Mucosa of rectum (tissue), 2 donors: ENCODE measurements around the gene TPPP3.

Source experiments
- H3K27ac ChIP-seq, 2 donors: one replicate each; pipeline ENCODE4 v1.7.0; 2013; ENCODE audit warnings: inconsistent platforms in 2 of 2, low read depth in 2 of 2, low read length in 2 of 2
- H3K27me3 ChIP-seq, 2 donors: one replicate each; pipeline ENCODE4 v1.7.0; 2013; ENCODE audit warnings: low read length in 2 of 2; ENCODE audit not compliant: control insufficient read depth in 2 of 2, insufficient read depth in 2 of 2
- H3K36me3 ChIP-seq, 2 donors: one replicate each; pipeline ENCODE4 v1.7.0; 2013; ENCODE audit warnings: low read length in 2 of 2; ENCODE audit not compliant: control insufficient read depth in 2 of 2, insufficient read depth in 2 of 2
- H3K4me1 ChIP-seq, 2 donors: one replicate each; pipeline ENCODE4 v1.7.0; 2013; ENCODE audit warnings: low read length in 2 of 2, mild to moderate bottlenecking in 1 of 2; ENCODE audit not compliant: control insufficient read depth in 2 of 2, insufficient read depth in 2 of 2
- H3K4me3 ChIP-seq, 2 donors: one replicate each; pipeline ENCODE4 v1.7.0; 2013; ENCODE audit warnings: low read length in 2 of 2
- H3K9ac ChIP-seq, 2 donors: one replicate each; pipeline ENCODE4 v1.7.0; 2013; ENCODE audit warnings: low read length in 2 of 2, low read depth in 1 of 2, mild to moderate bottlenecking in 1 of 2
- H3K9me3 ChIP-seq, 2 donors: one replicate each; pipeline ENCODE4 v1.7.0; 2013; ENCODE audit warnings: low read length in 2 of 2; ENCODE audit not compliant: control insufficient read depth in 2 of 2
- donor health status: healthy.
- donor health status: Normal muscosa, but diverticular disease.

TPPP3 gene

DNA sequence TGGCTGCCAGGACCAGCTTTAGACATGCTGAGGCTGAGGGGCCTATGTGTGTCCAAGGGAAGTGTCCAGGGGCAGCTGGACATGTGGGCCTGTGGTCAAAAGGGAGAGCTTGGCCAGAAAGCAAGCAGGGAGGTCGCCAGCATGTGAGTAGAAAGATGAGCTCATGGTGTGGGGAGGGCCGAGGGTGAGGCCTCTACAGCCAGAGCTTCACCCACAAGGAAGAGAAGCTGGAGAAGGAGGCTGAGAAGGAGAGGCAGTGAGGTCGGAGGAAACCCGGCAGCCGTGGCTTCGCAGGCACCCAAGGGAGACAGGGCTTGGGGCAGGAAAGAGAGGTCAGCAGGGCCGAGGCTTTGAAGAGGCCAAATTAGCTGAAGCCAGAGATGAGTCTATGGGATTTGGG is 33.7 kb upstream of the TPPP3 start:
- no peak overlapping the region for H3K4me3 ChIP-seq
- no peaks in the 10 kb centered on the region for H3K36me3 ChIP-seq
- H3K9ac ChIP-seq, result peak overlapping the region in 1 of 2 donors; percentile 2
- H3K4me1 ChIP-seq, result peaks cover 21 to 27% of the 10 kb centered on the region in 2 donors
- H3K27ac ChIP-seq, result no peak overlapping the region
- H3K9me3 ChIP-seq, result no peaks in the 10 kb centered on the region
- H3K27me3 ChIP-seq, result peaks cover 3 to 4% of the 10 kb centered on the region in 2 donors

DNA sequence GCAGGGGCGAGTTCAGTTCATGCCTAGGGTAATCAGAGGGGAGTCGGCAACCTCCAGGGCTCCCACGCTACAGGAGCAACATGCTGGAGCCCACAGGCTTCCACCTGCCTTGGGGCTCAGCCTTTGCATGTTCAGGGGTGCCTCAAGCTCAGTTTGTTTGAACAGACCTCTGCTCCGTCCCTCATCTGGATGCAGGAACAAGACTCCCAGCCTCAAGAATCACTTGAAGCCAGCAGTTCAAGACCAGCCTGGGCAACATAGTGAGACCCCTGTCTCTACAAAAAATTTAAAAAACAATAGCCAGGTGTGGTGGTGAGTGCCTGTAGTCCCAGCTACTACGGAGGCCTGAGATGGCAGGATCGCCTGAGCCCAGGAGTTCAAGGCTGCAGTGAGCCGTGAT is 32.7 kb upstream of the TPPP3 start:
- Histone ChIP-seq H3K36me3 (no peaks in the 10 kb centered on the region), H3K27ac (no peak overlapping the region), H3K4me3 (no peak overlapping the region), H3K9me3 (no peaks in the 10 kb centered on the region), H3K27me3 (peaks cover 3 to 4% of the 10 kb centered on the region in 2 donors), H3K4me1 (peaks cover 17 to 27% of the 10 kb centered on the region in 2 donors), H3K9ac (no peak overlapping the region)

DNA sequence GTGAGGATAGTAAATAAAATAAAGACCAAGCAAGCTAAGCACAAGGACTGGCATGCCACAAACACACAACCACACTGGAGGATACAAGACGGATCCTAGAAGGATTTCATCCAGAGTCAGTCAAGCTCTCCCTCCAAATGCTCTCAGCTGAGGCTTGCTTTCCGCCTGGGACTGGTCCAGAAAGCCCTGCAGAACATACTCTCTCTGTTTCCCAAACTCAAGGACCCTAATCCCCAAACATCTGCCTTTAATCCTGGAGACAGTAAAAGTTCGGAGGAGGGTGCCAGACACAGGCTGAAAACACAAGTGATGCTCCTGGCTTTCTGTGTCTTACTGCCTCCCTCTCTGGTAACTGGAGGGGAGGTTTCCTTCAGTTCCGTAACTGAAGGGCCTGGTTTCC is 32.3 kb upstream of the TPPP3 start:
- Histone ChIP-seq H3K36me3 (no peaks in the 10 kb centered on the region), H3K9me3 (no peaks in the 10 kb centered on the region), H3K27ac (no peak overlapping the region), H3K9ac (no peak overlapping the region), H3K27me3 (peaks cover 3 to 4% of the 10 kb centered on the region in 2 donors), H3K4me1 (peaks cover 17 to 27% of the 10 kb centered on the region in 2 donors), H3K4me3 (no peak overlapping the region)

DNA sequence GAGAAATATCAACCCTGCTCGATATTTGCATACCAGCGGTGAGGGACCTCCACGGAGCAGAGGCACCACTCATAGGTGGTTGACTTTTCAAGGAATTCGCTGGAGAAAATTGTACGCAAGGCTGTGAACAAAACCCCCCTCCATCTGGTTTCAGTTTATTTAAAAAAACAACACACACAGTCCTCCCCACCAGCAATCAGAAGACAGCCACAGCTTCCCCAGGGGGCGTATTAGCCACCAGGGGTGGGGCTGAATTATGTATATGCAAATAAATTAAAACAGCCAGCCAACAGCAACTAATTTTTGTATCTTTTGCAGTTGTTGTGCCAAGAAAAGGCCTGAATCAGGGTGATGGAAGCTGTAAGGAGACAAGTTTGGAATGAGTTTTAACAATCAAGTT is 31.8 kb upstream of the TPPP3 start:
- H3K4me1 ChIP-seq, result peaks cover 17 to 24% of the 10 kb centered on the region in 2 donors
- no peak overlapping the region for H3K9ac ChIP-seq
- no peak overlapping the region for H3K4me3 ChIP-seq
- no peak overlapping the region for H3K27ac ChIP-seq
- H3K9me3 ChIP-seq, result no peaks in the 10 kb centered on the region
- peaks cover 3 to 4% of the 10 kb centered on the region in 2 donors for H3K27me3 ChIP-seq
- no peaks in the 10 kb centered on the region for H3K36me3 ChIP-seq

DNA sequence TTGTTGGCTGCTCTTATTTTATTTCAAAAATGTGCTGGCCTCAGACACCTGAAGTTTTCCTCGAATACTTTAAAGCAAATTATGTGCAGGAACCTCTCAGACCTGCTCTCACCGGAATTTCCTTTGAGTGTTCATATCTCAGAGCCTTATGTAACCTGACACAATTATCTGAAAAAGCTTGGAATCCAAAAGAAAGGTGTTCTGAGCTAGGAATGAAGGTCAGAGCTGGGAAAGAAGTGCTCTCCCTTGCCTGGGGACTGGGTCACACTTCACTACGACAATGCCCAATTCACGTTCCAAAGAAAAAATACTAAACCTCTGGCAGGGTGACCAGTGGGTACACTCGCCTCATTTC is 30.9 kb upstream of the TPPP3 start:
- Histone ChIP-seq H3K4me1 (peaks cover 16 to 17% of the 10 kb centered on the region in 2 donors), H3K9me3 (no peaks in the 10 kb centered on the region), H3K9ac (no peak overlapping the region), H3K27ac (no peak overlapping the region), H3K4me3 (no peak overlapping the region), H3K36me3 (no peaks in the 10 kb centered on the region), H3K27me3 (peaks cover 3 to 4% of the 10 kb centered on the region in 2 donors)

DNA sequence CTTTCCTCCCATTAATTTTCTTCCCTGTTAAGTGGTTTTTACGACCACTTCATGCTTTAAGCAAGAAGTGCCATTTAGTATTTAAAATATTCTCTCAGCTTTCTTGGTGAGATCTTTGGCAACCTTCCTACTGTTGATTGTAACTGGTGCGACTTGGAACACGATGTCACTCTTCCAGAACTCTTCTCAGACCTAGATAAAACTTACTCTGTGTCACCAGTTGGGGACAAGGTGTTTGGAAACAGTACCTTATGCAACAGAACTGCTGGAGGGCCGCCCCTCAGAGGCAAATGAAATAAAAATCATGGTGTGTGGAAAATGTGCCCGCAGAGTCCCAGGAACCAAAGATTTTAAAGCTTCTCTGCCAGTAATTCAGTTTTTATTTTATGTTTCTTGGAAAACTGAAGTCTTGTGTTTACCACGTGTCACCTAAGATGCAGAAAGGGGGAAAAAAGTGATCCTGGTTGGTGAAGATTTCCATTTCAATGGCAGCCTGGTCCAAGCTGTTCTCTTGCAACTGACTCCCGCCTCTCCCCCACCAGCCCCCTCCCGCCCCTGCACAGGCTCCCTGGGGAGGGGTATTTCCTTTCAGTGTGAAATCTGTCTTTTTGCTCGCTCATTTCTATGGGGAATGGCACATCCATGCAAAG is 30.4 kb upstream of the TPPP3 start:
- Histone ChIP-seq H3K27ac (no peak overlapping the region), H3K4me3 (no peak overlapping the region)

DNA sequence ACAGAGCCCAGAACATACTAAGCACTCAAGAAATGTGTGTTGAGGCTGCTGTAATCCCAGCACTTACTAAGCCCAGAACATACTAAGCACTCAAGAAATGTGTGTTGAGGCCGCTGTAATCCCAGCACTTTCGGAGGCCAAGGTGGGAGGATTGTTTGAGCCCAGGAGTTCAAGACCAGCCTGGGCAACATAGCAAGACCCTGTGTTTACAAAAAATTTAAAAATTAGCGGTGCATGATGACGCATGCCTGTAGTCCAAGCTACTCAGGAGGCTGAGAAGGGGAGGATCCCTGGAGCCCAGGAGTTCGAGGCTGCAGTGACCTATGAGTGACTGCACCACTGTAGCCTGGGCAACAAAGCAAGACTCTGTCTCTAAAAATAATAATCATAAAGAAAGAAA is 29.7 kb upstream of the TPPP3 start:
- Histone ChIP-seq H3K4me3 (no peak overlapping the region), H3K9ac (no peak overlapping the region), H3K36me3 (no peaks in the 10 kb centered on the region), H3K4me1 (peaks cover 4% of the 10 kb centered on the region in 2 donors), H3K27me3 (peaks cover 3 to 4% of the 10 kb centered on the region in 2 donors), H3K9me3 (no peaks in the 10 kb centered on the region), H3K27ac (no peak overlapping the region)

More for the DNA sequence above, 30.4 kb upstream of the TPPP3 start:
- Histone ChIP-seq H3K9ac (no peak overlapping the region), H3K4me1 (peaks cover 11 to 12% of the 10 kb centered on the region in 2 donors), H3K9me3 (no peaks in the 10 kb centered on the region), H3K36me3 (no peaks in the 10 kb centered on the region), H3K27me3 (peaks cover 3 to 4% of the 10 kb centered on the region in 2 donors)

DNA sequence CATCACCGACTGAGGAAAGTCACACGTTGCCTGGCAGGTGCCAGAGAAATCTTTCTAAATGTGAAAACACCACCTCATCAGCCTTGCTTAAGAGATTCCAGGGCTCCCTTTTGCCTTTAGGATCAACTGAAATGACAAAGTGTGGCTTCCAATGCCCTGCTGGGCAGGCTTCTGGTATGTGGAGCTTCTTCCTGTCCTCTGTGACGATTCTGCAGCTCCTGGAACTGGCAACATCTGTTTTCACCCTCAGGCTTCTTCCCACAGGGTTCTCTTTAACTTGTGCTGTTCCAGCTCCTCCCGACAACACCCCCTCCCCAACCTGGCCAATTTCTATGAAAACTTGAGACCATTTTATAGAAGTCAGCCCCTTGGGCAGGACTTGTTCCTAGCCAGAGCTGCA is 27.7 kb upstream of the TPPP3 start:
- no peak overlapping the region for H3K27ac ChIP-seq
- peaks cover 3 to 4% of the 10 kb centered on the region in 2 donors for H3K27me3 ChIP-seq
- H3K4me1 ChIP-seq, result peaks cover 3 to 4% of the 10 kb centered on the region in 2 donors
- H3K4me3 ChIP-seq, result no peak overlapping the region
- H3K36me3 ChIP-seq, result no peaks in the 10 kb centered on the region
- no peaks in the 10 kb centered on the region for H3K9me3 ChIP-seq
- no peak overlapping the region for H3K9ac ChIP-seq

DNA sequence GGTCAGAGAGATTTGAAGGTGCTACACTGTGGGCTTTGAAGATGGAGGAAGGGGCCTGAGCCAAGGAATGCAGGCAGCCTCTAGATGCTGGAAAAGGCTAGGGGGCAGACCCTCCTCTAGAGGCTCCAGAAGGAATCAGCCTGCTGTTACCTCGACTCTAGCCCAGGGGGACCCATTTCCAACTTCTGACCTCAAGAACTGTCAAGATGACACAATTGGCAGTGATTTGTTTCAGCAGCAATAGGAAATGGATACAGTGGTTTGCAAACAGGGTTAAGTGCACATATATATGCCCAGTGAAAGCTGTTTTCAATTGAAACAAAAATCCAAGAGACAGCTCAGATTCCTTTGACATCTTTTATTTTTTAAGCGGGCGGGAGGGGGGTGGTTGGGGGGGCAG is 26.6 kb upstream of the TPPP3 start:
- Histone ChIP-seq H3K9ac (no peak overlapping the region), H3K27me3 (peaks cover under 1 to 3% of the 10 kb centered on the region in 2 donors), H3K36me3 (no peaks in the 10 kb centered on the region), H3K27ac (no peak overlapping the region), H3K4me3 (no peak overlapping the region), H3K9me3 (no peaks in the 10 kb centered on the region), H3K4me1 (peaks cover 3 to 6% of the 10 kb centered on the region in 2 donors)

DNA sequence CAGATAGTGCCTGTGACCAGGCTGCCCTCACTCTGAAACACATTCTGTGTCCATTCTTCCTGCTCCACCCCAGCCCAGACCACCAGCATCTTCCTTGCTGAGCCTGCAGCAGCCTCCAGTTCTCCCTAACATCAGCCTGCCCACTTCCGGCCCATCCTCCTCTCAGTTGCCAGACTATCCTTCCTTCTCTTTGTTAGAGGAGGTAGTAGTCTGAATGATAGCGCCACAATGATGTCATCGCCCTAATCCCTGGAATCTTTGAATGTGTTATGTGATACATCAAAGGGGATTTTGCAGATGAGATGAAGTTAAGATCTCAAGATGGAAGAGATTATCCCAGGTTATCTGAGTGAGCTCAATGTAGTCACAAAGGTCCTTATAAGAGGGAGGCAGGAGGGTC is 26.2 kb upstream of the TPPP3 start:
- no peak overlapping the region for H3K9ac ChIP-seq
- H3K27me3 ChIP-seq, result no peaks in the 10 kb centered on the region
- no peaks in the 10 kb centered on the region for H3K9me3 ChIP-seq
- H3K4me3 ChIP-seq, result no peak overlapping the region
- no peaks in the 10 kb centered on the region for H3K36me3 ChIP-seq
- H3K27ac ChIP-seq, result no peak overlapping the region
- peaks cover 3 to 7% of the 10 kb centered on the region in 2 donors for H3K4me1 ChIP-seq
